ENCODE measurements around the gene OR10A6.

- TF ChIP-seq ZNF114 (CRISPR knock-in tag; IDR thresholded peaks at IDR 0.05) (no peak), POLR2AphosphoS5 (IDR thresholded peaks at IDR 0.05; ENCODE audit: low read depth) (no peak), EZH2 (IDR thresholded peaks at IDR 0.05; ENCODE audit: low read depth, unreplicated experiment) (no peak), CREB1 (CRISPR knock-in tag; IDR thresholded peaks at IDR 0.05; ENCODE audit: low read depth) (no peak), JUNB (IDR thresholded peaks at IDR 0.05; ENCODE audit: unreplicated experiment) (no peak), EZH2phosphoT487 (IDR thresholded peaks at IDR 0.05; ENCODE audit: unreplicated experiment) (no peak), ZNF331 (CRISPR knock-in tag; IDR thresholded peaks at IDR 0.05; ENCODE audit: low read depth) (no peak), STAT1 (IDR thresholded peaks at IDR 0.05; ENCODE audit: unreplicated experiment) (no peak)
- TF ChIP-seq, protein P1, sequence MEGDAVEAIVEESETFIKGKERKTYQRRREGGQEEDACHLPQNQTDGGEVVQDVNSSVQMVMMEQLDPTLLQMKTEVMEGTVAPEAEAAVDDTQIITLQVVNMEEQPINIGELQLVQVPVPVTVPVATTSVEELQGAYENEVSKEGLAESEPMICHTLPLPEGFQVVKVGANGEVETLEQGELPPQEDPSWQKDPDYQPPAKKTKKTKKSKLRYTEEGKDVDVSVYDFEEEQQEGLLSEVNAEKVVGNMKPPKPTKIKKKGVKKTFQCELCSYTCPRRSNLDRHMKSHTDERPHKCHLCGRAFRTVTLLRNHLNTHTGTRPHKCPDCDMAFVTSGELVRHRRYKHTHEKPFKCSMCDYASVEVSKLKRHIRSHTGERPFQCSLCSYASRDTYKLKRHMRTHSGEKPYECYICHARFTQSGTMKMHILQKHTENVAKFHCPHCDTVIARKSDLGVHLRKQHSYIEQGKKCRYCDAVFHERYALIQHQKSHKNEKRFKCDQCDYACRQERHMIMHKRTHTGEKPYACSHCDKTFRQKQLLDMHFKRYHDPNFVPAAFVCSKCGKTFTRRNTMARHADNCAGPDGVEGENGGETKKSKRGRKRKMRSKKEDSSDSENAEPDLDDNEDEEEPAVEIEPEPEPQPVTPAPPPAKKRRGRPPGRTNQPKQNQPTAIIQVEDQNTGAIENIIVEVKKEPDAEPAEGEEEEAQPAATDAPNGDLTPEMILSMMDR (conservative IDR thresholded peaks at IDR 0.05; ENCODE audit: low read depth in 2 of 2): no peak
- TF ChIP-seq, protein P2, sequence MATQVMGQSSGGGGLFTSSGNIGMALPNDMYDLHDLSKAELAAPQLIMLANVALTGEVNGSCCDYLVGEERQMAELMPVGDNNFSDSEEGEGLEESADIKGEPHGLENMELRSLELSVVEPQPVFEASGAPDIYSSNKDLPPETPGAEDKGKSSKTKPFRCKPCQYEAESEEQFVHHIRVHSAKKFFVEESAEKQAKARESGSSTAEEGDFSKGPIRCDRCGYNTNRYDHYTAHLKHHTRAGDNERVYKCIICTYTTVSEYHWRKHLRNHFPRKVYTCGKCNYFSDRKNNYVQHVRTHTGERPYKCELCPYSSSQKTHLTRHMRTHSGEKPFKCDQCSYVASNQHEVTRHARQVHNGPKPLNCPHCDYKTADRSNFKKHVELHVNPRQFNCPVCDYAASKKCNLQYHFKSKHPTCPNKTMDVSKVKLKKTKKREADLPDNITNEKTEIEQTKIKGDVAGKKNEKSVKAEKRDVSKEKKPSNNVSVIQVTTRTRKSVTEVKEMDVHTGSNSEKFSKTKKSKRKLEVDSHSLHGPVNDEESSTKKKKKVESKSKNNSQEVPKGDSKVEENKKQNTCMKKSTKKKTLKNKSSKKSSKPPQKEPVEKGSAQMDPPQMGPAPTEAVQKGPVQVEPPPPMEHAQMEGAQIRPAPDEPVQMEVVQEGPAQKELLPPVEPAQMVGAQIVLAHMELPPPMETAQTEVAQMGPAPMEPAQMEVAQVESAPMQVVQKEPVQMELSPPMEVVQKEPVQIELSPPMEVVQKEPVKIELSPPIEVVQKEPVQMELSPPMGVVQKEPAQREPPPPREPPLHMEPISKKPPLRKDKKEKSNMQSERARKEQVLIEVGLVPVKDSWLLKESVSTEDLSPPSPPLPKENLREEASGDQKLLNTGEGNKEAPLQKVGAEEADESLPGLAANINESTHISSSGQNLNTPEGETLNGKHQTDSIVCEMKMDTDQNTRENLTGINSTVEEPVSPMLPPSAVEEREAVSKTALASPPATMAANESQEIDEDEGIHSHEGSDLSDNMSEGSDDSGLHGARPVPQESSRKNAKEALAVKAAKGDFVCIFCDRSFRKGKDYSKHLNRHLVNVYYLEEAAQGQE (IDR thresholded peaks at IDR 0.05; ENCODE audit: unreplicated experiment): no peak
Measured at GRCh38 chr11:7965386-7965785, 34.3 kb upstream of the OR10A6 start, which contains the start of gene NLRP10.
